DOHH2 (cell line): Measurements from ENCODE around the gene PRKAR1B.

Source experiments
- EZH2phosphoT487 ChIP-seq: fragments of 200-600 bp; sonication (generic); IDR thresholded peaks from 2 replicates; pipeline ENCODE4 v1.6.1; 2017; ENCODE audit warnings: borderline replicate concordance, mild to moderate bottlenecking, antibody characterized with exemption, low read length, moderate library complexity, mixed read lengths
- TF ChIP-seq, protein P1 (sequence below): fragments of 200-600 bp; sonication (generic); IDR thresholded peaks from one replicate; pipeline ENCODE4 v1.5.1; 2014; ENCODE audit warnings: antibody characterized with exemption, mild to moderate bottlenecking, low read depth, low read length; ENCODE audit not compliant: poor library complexity, severe bottlenecking

DNA sequence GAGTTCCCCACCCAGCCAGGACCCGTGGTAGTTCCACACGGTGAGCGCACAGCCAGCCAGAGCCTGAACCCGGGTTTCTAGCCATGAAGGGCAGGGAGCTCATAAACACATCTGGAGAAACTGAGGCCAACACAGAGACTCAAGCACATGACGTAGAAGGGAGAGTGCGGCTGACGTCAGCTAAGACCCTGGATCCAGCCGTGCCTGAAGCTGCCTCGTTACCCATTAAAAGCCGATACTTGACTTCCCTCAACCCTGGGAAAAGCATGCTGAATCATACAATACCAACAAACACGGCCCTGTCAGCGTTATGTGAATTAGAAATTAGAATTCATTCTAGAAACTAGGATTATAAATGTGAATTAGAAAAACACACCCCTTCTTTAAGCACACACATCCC lies 142.3 kb downstream of the PRKAR1B start:
- TF ChIP-seq, protein P1, sequence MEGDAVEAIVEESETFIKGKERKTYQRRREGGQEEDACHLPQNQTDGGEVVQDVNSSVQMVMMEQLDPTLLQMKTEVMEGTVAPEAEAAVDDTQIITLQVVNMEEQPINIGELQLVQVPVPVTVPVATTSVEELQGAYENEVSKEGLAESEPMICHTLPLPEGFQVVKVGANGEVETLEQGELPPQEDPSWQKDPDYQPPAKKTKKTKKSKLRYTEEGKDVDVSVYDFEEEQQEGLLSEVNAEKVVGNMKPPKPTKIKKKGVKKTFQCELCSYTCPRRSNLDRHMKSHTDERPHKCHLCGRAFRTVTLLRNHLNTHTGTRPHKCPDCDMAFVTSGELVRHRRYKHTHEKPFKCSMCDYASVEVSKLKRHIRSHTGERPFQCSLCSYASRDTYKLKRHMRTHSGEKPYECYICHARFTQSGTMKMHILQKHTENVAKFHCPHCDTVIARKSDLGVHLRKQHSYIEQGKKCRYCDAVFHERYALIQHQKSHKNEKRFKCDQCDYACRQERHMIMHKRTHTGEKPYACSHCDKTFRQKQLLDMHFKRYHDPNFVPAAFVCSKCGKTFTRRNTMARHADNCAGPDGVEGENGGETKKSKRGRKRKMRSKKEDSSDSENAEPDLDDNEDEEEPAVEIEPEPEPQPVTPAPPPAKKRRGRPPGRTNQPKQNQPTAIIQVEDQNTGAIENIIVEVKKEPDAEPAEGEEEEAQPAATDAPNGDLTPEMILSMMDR = no peak
- TF ChIP-seq EZH2phosphoT487 = no peak
